HUDEP-2 (cell line): ENCODE measurements around the gene SLCO2A1.
A peak's percentile ranks its signal among the peaks of the same experiment; 100 is the strongest.

Source experiments
- DNase-seq, 76 experiments: peaks; one replicate each; lab custom pipeline; 2025; ENCODE audit not compliant: unreplicated experiment in 76 of 76; lab: John Stamatoyannopoulos, UW

Gene SLCO2A1

DNA sequence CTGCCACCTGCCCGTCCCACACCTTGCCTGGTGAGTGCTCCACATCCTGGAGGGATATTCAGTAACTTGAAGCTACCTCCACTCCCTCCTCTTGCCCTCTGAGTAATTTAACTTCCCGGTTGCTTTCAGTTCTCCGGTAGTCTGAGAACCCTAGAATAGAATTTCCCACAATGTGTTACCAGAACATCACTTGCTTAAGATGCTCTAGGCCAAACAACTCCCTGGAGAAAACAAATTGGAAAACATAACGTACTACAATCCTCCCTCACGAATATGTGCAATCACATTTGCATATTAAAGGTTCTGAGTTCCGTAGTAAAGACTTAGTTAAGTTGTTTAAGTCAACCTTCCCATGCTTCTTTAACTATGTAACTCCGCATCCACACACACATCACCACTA, 44.8 kb downstream of the SLCO2A1 start:
- no peak for DNase-seq

DNA sequence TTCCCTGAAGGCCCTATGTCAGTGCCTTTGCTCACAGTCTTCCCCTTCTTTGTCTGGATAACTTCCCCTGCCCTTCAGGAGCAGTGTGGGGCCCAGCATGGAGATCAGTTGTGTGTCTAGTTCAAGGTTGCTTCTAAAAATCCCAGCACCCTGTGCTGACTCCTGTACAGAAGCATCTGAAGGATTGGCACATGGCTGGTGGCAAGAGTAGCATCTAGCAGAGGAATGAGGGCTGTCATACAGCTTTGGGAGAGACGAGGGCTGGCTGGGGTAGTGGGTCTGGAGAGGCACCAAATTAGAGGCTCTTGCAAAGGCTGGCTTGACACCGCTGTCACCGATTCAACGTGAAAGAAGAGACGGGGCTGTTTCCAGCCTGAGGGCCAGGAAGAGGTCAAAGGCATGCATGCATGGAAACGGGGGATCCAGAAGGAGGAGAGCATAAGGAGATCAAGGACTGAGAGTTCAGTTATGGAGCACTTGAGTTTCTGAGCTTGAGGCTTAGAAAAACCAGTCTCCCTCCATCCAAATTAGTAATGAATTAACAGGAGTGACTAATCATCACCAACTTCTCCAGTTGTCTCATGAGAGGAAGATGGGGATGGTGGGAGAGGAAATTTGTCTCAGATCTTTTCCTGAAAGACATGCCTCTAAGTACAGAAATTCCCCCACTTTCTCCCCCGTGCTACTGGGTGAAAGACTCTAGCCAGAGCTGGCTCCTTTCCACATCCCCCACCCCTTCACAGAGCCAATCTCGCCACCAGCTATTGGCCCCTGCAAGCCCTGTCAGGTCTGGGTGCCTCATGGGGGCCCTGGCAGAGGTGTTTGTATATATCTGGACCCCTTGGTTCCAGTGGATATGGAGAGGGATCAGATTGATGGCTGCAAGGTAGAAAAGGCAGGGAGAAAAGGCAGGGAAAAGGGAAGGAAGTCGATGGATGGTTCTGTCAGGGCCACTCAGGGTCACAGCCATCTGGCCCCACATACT, 45.9 kb downstream of the SLCO2A1 start:
- no peak for DNase-seq

DNA sequence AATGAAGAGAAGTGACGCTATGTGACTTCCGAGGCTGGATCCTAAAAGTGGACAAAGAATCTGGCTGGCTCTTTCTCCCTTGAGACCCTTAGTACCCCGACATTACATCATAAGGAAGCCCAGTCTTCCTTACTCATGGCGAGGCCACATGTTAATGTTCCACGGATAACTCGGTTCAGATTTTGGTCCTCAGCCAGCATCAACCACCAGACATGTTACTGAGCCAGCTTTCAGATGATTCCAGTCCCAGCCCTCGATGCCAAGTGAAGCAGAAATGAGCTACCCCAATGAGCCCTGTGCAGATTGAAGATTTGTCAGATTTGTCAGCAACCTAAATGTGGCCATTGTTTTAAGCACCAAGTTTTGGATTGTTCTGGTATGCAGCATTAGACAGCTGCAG, 46.6 kb downstream of the SLCO2A1 start:
- DNase-seq, result no peak

DNA sequence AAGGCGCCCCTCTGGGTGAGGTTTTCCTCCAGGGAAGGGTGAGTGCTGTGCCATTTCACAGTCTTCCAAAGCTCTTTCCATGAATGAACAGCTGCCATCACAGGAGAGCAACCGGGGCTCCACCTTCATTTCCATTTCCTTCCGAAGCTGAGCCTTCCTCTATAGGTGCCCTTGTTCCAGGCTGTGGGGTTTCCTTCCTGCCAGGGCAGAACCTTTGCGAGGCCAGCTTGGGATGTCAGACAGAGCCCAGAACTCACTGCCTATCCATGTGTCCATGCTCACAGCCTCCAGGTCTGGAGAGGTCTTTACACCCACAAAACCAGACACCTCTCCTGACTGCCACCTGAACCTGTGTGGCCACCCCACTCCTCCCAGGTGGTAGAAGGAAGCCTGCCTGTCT, 49.2 kb downstream of the SLCO2A1 start:
- no peak for DNase-seq

DNA sequence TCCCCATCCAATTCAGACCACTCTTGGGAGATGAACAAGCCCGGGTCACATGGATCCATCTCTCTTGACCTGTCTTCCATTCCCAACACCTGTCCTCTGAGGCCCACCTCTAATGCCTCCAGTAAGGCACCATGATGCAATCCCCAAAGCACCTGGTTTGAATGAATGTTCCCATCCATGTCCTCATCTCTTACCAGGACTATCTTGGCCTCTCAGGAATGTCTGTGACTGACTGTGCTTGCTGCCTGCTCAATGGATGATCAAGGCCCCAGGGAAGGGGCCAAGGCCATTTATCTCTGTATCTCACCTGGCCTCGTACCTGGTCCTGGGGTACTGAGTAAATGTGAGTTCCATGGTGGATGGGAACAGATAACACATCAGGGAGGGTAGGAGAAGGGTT, 49.7 kb downstream of the SLCO2A1 start:
- no peak for DNase-seq

DNA sequence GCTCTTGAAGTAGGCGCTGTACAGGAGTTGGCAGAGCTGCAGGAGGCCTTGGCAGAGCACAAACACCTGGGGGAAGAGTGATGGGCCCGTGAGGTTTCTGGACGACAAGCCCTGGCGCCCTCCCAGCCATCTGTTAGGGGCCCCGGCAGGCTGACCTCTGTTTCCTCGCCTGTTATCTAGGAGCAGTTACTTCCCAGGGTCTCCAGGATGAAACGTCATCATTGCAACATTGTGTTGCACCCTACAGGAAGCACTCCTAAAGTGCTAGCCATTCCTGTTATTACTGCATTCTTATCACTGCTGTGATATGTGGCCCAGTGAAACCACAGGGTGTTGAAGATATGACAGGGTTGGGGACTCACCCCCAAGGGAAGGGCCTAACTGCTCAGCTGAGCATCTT, 50.2 kb downstream of the SLCO2A1 start:
- no peak for DNase-seq

DNA sequence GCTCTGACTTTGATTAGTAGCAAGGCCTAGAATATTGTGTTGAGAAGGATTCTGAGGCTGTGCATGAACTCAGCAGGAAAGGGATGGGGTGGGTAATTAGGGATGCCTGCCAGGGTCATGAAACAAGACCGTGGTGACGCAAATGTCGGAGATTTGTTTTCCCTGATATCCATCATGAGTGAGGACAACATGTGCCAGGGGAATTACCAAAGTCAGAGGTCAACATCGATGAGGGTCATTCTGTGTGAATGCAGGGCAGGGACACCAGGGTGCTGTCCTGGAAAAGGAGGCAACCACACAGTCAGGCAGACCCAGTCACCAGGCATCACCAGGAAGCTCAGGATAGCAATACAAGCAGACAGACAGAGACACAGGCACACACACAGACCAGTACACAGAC, 52.2 kb downstream of the SLCO2A1 start:
- DNase-seq, result no peak

DNA sequence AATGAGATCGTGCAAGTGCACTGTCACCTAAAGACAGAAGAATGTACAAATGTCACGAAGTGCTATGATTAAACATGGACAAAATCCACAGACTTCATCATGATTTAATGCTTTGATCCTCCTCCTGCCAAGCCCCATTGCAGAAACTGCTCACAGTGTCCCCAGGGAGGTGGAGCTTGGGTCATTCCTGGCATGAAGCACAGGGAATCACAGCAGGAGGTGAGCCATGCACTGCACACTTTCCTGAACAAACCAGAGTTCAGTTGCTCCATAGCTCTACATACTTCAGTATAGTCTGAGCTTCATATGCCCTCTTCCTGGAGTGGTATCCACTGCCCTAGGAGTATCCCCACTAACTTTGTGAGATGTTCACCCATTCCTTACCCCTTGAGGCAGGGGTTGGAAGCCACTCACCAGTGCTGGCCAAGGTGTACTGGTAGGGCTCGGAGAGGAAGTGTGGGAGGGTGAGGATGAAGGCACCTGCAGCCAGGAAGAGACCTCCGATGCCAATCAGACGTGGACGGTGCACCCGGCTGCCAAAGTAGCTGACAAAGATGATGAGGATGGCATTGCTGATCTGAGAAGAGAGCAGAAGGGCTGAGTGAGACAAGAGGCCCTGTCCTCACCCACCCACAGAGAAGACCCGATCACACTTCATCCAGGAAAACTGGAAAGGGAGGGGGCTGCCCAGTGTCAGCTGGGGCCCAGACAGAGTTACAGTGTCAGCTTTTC, 56.3 kb downstream of the SLCO2A1 start:
- DNase-seq, result no peak

DNA sequence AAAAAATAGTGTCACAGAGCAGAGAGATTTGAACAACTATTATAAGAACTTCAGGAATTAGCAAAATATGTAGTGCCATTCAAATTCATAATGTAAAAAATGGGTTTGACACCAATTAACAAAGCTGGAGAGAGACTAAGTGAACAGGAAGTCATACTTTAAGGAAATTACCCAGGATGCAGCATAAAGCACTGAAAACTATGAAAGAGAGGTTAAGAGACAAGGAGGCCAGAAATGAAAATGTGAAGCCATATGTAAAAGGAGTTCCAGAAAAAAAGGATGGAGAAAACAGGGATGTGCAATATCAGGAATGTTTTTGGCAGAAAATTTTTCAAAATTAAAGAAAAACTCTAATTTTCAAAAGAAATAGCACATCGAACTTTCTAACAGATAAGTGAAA, 57.6 kb downstream of the SLCO2A1 start:
- no peak for DNase-seq

DNA sequence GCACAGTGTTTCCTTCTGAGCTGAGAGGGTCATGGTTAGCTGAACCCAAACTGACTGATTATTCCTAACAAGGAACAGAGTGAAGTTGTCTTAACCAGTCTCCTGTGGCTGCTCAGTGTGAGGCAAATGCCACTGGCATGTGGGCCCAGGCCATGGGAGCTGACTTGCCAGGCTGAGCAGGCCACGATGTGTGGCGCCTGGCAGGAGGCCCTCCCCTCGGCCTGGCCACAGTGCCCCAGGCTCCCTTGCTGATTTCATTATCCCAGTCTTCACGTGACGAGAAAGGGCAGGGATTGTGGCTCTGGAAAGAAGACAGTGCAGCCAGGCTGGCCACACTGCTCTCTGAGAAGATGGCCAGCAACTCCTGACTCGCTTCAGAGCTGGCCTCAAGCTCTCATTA, 58.8 kb downstream of the SLCO2A1 start:
- DNase-seq, result no peak

DNA sequence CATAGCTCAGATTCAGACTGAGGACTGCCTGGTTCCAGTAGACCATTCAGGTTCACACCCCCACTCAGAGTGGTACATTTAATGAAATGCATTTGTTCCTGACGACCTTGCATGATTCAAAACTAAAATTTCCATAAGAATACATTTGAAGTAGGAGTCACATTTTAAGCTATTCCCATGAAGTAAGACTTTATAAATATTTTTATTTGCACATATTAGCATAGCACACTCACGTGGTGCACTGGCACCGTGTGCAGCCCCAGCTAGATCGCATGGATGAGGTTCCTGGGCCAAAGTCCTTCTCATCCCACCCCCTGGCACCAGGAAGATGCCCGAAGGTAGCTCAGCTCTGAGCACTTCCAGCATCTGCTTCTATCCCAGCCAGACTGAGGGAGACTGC, 59.4 kb downstream of the SLCO2A1 start:
- no peak for DNase-seq

DNA sequence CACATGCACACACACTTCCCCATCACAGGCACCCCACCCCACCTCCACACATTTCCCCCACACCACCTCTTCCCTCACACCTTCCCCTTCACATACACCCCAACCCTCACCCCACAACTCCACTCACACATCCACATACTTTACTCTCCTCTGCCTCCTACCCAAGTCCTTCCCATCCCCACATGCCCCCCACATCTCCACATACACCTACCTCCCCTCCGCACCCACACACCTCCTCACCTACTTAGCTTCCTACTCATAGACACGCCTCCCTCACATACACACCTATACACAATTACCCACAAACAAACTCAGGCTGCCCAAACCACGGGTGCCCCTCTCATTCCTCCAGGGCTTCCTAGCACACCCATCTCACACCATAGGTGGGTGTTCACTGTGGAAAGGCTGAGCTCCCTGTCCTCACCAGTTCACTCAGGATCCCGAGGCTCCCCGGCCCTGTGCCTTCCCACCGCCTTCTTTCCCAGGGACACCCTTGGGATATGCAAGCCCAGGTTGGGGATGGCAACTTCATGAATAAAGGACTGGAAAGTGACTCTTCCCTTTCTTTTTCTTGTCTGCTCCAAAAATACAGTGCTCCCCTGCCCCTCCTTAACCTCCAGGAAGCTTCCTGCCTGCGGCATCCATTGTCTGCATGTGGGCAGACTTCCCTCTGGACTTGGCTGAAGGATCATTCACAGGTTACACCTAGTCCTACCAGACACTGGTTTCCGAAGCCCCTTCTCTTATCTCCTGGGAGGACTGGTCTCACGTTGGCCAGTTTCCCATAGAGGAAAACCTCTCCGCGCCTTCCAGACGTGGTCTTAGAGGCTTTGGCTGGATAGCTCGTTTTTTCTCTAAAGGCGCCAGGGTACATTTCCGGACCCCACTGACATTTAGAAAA, 61.5 kb downstream of the SLCO2A1 start:
- DNase-seq, result no peak

DNA sequence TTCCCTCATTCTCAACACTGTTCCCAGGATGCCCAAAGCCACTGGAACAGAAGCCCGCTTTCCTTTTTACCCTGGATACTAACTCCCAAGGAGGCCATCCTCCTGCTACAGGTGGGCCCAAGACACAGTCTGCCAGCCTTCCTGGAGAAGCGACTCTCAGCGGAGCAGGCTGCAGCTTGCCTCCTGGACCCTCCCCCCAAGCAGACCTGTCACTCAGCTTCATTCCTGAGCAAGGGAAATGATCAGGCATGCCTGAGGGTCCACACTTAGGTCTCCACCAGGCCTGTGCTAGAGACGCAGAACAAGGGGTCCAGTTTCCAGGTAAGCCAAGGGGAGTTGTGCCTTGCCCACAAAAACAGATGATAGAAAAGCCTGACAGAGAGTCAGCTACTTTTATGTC, 62.8 kb downstream of the SLCO2A1 start:
- DNase-seq, result no peak

DNA sequence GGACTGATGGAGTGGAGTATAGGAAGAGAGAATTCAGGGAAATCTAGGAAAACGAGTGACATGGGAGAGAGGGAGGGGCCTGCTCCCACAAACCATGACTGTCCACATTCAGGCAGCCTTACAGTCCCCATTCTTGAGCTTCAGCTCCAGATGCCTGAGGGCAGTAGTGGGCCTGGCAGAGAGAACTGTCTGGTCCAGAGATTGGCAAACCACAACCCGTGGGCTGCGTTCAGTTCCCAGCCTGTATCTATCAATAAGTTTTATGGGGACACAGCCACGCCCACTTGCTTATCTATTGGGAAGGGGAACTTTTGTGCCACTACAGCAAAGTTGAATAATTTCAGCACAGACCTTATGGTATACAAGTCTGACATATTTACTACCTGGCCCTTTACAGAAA, 63.8 kb downstream of the SLCO2A1 start:
- peak in 2 of 76 experiments; percentile 5 to 11 for DNase-seq

DNA sequence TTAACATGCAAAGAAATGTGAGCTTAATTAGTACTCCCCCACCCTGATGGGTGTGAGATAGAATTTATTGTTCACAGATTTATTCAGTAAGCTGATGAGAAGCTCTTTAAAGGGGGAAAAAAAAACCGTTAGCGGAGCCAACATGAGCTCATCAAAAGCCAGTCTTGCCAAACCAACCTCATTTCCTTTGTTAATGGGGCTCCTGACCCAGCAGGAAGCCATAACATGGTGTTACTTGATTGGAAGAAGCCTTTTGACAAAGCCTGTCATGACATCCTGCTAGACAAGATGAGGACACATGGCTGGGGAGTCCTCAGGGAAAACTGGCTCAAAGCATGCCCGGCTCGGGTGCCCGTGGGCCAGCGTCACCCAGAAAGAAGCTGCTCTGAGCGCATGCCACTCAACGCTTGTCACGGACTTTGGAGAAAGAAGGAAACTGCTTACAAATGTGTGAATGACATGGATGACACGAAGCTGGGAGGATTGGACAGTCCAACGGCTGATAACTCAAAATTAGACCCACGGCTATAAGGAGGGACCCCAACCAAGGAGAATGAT, 64.6 kb downstream of the SLCO2A1 start:
- no peak for DNase-seq

DNA sequence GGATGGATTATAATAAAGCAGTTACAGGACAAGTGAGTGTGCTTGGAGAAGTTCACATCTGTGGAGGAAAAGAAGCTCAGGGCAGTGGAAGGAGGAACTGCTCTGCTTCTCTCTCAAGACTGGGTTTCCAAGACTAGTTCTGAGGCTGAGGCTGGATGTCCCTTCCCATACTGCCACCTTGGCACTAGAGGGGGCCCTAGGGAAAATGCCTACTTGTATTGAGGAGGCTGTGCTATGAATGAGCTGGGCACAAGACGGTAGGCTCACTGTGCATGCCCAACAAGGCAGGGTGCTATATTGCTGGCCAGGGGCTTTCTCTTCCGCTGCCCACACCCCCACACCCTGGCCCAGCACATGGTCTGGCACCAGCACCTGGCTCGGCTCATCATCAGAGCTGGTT, 65.2 kb downstream of the SLCO2A1 start:
- peak in 9 of 76 experiments; percentile 4 to 27 (median 12) for DNase-seq

DNA sequence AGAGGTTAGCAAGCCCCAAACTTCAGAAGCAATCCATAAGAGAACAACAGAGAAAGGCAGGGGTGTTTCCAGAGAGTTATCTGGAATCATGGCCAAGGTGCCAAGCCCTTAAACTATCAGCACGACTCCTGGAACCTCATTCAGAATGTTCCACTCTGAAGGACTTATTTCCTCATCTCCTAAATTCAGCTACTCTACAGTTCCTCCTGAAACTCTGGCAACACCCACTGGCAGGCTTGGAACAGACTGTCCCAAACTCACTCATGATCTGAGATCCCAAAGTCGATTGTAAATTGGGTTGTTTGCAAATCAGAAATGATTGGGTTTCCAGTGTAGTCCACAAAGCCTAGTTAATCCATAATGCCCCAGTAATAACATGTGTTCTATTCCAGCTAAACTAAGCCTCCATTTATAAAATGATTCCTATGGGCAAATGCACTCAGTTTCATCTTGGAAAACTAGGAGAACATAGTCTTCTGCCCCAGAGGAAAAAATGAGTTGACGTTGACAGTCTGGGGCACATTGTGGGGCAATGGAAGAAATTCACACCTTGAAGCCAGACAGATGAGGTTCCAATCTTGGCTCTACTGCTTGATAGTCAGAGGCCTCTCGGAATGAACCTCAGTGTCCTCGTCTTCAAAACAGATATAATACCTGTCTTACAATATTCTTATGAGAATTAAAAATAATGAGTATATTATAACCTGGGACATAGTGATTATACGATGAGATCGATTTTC, 65.9 kb downstream of the SLCO2A1 start:
- DNase-seq, result no peak

DNA sequence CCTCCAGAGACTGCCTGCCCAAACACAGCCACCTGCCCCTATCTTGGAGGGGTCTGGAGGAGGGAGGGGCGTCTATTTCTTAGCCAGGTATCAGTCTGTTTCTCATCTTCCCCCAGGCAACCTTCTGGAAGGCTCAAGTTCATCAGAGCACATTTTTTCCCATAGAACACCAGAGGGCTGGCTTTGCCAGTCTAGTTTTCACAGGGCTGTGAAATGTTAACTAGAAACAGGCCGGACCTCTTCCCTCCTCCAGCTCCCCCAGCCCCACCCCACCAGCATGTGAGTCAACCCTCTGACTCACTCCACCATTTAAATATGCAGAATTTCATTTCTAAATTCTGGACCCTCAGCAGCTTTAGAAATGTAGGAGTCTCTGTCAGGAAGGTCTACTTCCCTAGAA, 66.9 kb downstream of the SLCO2A1 start:
- DNase-seq, result no peak

DNA sequence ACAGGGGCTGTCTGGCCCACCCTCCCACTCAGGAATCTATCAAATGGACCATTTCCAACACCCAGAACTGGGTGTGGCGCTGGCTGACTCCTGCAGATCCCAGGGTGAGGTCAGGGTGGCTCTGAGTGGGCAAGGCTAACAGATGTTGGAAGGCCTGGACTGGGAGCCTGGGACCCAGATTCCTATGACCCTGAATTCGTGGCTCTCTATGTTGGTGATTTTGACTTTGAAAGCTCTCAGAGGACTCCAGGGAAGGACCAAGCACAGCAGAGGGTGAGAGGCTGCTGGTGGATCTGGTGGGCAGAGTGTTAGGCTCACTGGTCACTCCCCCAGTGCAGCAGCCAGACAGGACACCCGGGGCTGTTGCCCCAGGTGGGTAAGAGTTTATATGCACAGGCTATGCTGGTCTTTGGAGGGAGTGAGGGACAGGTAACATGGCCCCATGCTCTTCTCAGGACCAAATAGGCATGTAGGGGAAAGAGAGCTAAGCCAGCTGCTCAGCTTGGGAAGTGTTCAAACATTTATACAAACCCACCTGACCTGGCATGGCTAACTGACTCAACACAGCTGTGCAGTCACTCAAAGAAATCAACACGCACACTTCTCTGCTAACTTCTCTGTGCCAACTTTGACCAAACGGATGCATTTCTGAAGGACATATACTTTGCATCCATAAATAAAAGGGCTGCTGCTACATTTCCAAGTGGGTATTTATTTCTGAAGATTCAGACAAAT, 71.5 kb downstream of the SLCO2A1 start:
- no peak for DNase-seq
